ENCODE measurements around the gene TP53I11. TPM values are rescaled to one million over a fixed set of nuclear protein-coding genes. Genes with fewer than 3 reads are reported as not detected.

TP53I11 gene
- total RNA-seq, 1 donor from 2014 or later, result 6.8 TPM

- no peak overlapping the region for H3K4me3 ChIP-seq (ENCODE audit: low read length in 3 of 3)
- no peak overlapping the region for H3K27ac ChIP-seq (ENCODE audit: low read depth, low read length)
These were observed 8.4 kb downstream of the TP53I11 start for GRCh38 chr11:44942029-44942955.

GRCh38 chr11:44941259-44942021 is 9.2 kb downstream of the TP53I11 start:
- Histone ChIP-seq H3K9me3 (ENCODE audit: control insufficient read depth in 3 of 3, low read length in 3 of 3) (no peaks in the 10 kb centered on the region), H3K27me3 (ENCODE audit: control insufficient read depth in 3 of 3, insufficient read depth in 3 of 3, low read length in 3 of 3) (no peaks in the 10 kb centered on the region), H3K36me3 (ENCODE audit: control insufficient read depth in 3 of 3, insufficient read depth in 3 of 3, low read length in 3 of 3) (peaks cover 0 to 5% (median 0%) of the 10 kb centered on the region in 3 donors), H3K9ac (ENCODE audit: low read depth in 1 of 3, low read length in 3 of 3) (peak overlapping the region in 1 of 3 donors; percentile 8), H3K27ac (ENCODE audit: low read depth, low read length) (no peak overlapping the region), H3K4me3 (ENCODE audit: low read length in 3 of 3) (no peak overlapping the region), H3K4me1 (ENCODE audit: control insufficient read depth in 3 of 3, insufficient read depth in 3 of 3, low read length in 3 of 3) (peaks cover 39 to 64% (median 59%) of the 10 kb centered on the region in 3 donors)

More at GRCh38 chr11:44942029-44942955, 8.4 kb downstream of the TP53I11 start:
- Histone ChIP-seq H3K4me1 (ENCODE audit: control insufficient read depth in 3 of 3, insufficient read depth in 3 of 3, low read length in 3 of 3) (peaks cover 45 to 72% (median 67%) of the 10 kb centered on the region in 3 donors), H3K9me3 (ENCODE audit: control insufficient read depth in 3 of 3, low read length in 3 of 3) (no peaks in the 10 kb centered on the region), H3K36me3 (ENCODE audit: control insufficient read depth in 3 of 3, insufficient read depth in 3 of 3, low read length in 3 of 3) (peaks cover 0 to 5% (median 0%) of the 10 kb centered on the region in 3 donors), H3K27me3 (ENCODE audit: control insufficient read depth in 3 of 3, insufficient read depth in 3 of 3, low read length in 3 of 3) (no peaks in the 10 kb centered on the region), H3K9ac (ENCODE audit: low read depth in 1 of 3, low read length in 3 of 3) (no peak overlapping the region)

DNA sequence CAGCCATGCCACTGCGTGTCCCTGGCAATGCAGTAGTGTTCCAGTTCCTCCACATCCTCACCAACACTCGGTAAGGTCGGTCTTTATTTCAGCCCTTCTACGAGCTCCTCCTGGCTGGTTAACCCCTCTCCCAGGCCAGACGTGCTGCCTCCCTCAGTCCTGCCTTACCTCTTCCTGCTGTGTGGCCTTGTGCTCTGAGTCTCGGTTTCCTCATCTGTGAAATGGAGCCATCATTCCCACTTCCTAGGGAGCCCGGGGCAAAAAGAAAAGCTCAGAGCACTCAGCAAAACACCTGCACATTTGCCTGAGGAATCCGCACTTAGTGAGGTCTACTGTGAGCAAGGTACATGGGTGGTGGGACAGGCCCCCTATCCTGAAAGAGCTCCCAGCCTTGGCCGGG is 9.8 kb downstream of the TP53I11 start:
- peaks cover 33 to 60% (median 53%) of the 10 kb centered on the region in 3 donors for H3K4me1 ChIP-seq (ENCODE audit: control insufficient read depth in 3 of 3, insufficient read depth in 3 of 3, low read length in 3 of 3)
- no peak overlapping the region for H3K27ac ChIP-seq (ENCODE audit: low read depth, low read length)
- H3K27me3 ChIP-seq (ENCODE audit: control insufficient read depth in 3 of 3, insufficient read depth in 3 of 3, low read length in 3 of 3), result no peaks in the 10 kb centered on the region

GRCh38 chr11:44940404-44940803 is 10.3 kb downstream of the TP53I11 start:
- H3K27me3 ChIP-seq (ENCODE audit: control insufficient read depth in 3 of 3, insufficient read depth in 3 of 3, low read length in 3 of 3), result no peaks in the 10 kb centered on the region
- no peak overlapping the region for H3K4me3 ChIP-seq (ENCODE audit: low read length in 3 of 3)
- H3K9ac ChIP-seq (ENCODE audit: low read depth in 1 of 3, low read length in 3 of 3), result no peak overlapping the region
- no peak overlapping the region for H3K27ac ChIP-seq (ENCODE audit: low read depth, low read length)
- peaks cover 0 to 5% (median 0%) of the 10 kb centered on the region in 3 donors for H3K36me3 ChIP-seq (ENCODE audit: control insufficient read depth in 3 of 3, insufficient read depth in 3 of 3, low read length in 3 of 3)
- no peaks in the 10 kb centered on the region for H3K9me3 ChIP-seq (ENCODE audit: control insufficient read depth in 3 of 3, low read length in 3 of 3)
- H3K4me1 ChIP-seq (ENCODE audit: control insufficient read depth in 3 of 3, insufficient read depth in 3 of 3, low read length in 3 of 3), result peaks cover 28 to 55% (median 49%) of the 10 kb centered on the region in 3 donors

More for the DNA sequence above, 9.8 kb downstream of the TP53I11 start:
- peaks cover 0 to 5% (median 0%) of the 10 kb centered on the region in 3 donors for H3K36me3 ChIP-seq (ENCODE audit: control insufficient read depth in 3 of 3, insufficient read depth in 3 of 3, low read length in 3 of 3)
- H3K9ac ChIP-seq (ENCODE audit: low read depth in 1 of 3, low read length in 3 of 3), result no peak overlapping the region
- no peaks in the 10 kb centered on the region for H3K9me3 ChIP-seq (ENCODE audit: control insufficient read depth in 3 of 3, low read length in 3 of 3)
- no peak overlapping the region for H3K4me3 ChIP-seq (ENCODE audit: low read length in 3 of 3)

- H3K9ac ChIP-seq (ENCODE audit: low read depth in 1 of 3, low read length in 3 of 3), result no peak overlapping the region
- peaks cover 27 to 50% (median 46%) of the 10 kb centered on the region in 3 donors for H3K4me1 ChIP-seq (ENCODE audit: control insufficient read depth in 3 of 3, insufficient read depth in 3 of 3, low read length in 3 of 3)
- no peaks in the 10 kb centered on the region for H3K27me3 ChIP-seq (ENCODE audit: control insufficient read depth in 3 of 3, insufficient read depth in 3 of 3, low read length in 3 of 3)
- H3K36me3 ChIP-seq (ENCODE audit: control insufficient read depth in 3 of 3, insufficient read depth in 3 of 3, low read length in 3 of 3), result peaks cover 2 to 7% (median 4%) of the 10 kb centered on the region in 3 donors
- H3K9me3 ChIP-seq (ENCODE audit: control insufficient read depth in 3 of 3, low read length in 3 of 3), result no peaks in the 10 kb centered on the region
- no peak overlapping the region for H3K27ac ChIP-seq (ENCODE audit: low read depth, low read length)
- H3K4me3 ChIP-seq (ENCODE audit: low read length in 3 of 3), result no peak overlapping the region
These were observed 10.8 kb downstream of the TP53I11 start for GRCh38 chr11:44939673-44940395.

- H3K4me1 ChIP-seq (ENCODE audit: control insufficient read depth in 3 of 3, insufficient read depth in 3 of 3, low read length in 3 of 3), result peaks cover 24 to 42% (median 41%) of the 10 kb centered on the region in 3 donors
- H3K36me3 ChIP-seq (ENCODE audit: control insufficient read depth in 3 of 3, insufficient read depth in 3 of 3, low read length in 3 of 3), result peaks cover 4 to 12% (median 4%) of the 10 kb centered on the region in 3 donors
- no peak overlapping the region for H3K27ac ChIP-seq (ENCODE audit: low read depth, low read length)
- H3K9ac ChIP-seq (ENCODE audit: low read depth in 1 of 3, low read length in 3 of 3), result no peak overlapping the region
- H3K4me3 ChIP-seq (ENCODE audit: low read length in 3 of 3), result no peak overlapping the region
- no peaks in the 10 kb centered on the region for H3K9me3 ChIP-seq (ENCODE audit: control insufficient read depth in 3 of 3, low read length in 3 of 3)
- H3K27me3 ChIP-seq (ENCODE audit: control insufficient read depth in 3 of 3, insufficient read depth in 3 of 3, low read length in 3 of 3), result peaks cover 0 to 4% (median 0%) of the 10 kb centered on the region in 3 donors
These were observed 12.5 kb downstream of the TP53I11 start for GRCh38 chr11:44938066-44938691.

DNA sequence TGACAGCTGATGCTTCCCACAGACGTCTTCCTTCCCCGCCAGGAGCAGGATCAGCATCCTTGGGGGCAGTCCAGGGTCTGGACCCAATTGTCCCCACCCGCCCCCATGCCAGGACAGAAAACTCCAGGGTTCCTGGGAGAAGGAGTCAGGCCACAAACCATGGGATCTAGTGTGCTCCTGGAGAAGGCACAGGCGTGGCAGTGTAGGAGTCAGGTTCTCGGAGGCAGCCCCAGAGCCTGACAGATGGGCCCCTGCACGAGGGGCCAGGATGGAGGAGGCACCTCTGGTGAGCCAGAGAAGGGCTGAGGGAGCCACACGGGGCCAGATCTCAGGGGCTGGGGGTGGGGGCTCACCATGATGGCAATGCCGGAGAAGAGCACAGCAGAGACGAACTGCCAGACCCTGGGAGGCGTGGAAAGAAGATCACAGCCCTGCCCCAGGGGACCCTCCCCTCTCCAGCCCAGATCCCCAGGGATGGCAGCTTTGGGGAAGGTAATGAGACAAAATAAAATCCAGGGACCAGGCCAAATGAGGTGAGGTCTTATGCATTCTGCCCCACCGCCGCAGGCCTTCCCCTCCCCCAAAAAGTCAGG is 13.6 kb downstream of the TP53I11 start:
- no peak overlapping the region for H3K27ac ChIP-seq (ENCODE audit: low read depth, low read length)
- no peaks in the 10 kb centered on the region for H3K9me3 ChIP-seq (ENCODE audit: control insufficient read depth in 3 of 3, low read length in 3 of 3)
- peaks cover 0 to 4% (median 0%) of the 10 kb centered on the region in 3 donors for H3K27me3 ChIP-seq (ENCODE audit: control insufficient read depth in 3 of 3, insufficient read depth in 3 of 3, low read length in 3 of 3)
- H3K4me3 ChIP-seq (ENCODE audit: low read length in 3 of 3), result no peak overlapping the region
- no peak overlapping the region for H3K9ac ChIP-seq (ENCODE audit: low read depth in 1 of 3, low read length in 3 of 3)
- H3K4me1 ChIP-seq (ENCODE audit: control insufficient read depth in 3 of 3, insufficient read depth in 3 of 3, low read length in 3 of 3), result peaks cover 19 to 31% (median 31%) of the 10 kb centered on the region in 3 donors
- H3K36me3 ChIP-seq (ENCODE audit: control insufficient read depth in 3 of 3, insufficient read depth in 3 of 3, low read length in 3 of 3), result peaks cover 4 to 12% (median 4%) of the 10 kb centered on the region in 3 donors

DNA sequence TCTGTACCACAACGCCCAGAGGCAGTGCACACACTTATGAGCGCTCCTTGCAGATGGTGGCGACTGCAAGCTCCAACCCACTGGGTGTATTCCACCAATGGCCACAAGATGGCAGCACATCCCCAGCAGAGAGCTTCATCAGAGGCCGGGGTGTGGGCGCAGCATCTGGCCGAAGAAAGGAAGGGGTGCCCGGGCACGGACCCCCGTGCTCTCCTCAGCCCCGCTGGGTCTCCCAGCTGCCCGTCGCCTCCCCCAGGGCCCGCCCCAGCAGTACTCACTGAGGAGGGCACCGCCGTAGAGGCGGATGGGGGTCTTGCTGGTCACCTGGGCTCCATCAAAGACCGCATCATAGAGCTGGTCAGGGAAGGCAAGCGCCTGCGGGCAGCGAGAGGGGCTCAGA is 14.2 kb downstream of the TP53I11 start:
- Histone ChIP-seq H3K27ac (ENCODE audit: low read depth, low read length) (no peak overlapping the region), H3K4me1 (ENCODE audit: control insufficient read depth in 3 of 3, insufficient read depth in 3 of 3, low read length in 3 of 3) (peaks cover 16 to 26% (median 26%) of the 10 kb centered on the region in 3 donors), H3K36me3 (ENCODE audit: control insufficient read depth in 3 of 3, insufficient read depth in 3 of 3, low read length in 3 of 3) (peaks cover 4 to 12% (median 4%) of the 10 kb centered on the region in 3 donors), H3K9me3 (ENCODE audit: control insufficient read depth in 3 of 3, low read length in 3 of 3) (no peaks in the 10 kb centered on the region), H3K9ac (ENCODE audit: low read depth in 1 of 3, low read length in 3 of 3) (no peak overlapping the region), H3K4me3 (ENCODE audit: low read length in 3 of 3) (no peak overlapping the region), H3K27me3 (ENCODE audit: control insufficient read depth in 3 of 3, insufficient read depth in 3 of 3, low read length in 3 of 3) (peaks cover 0 to 4% (median 0%) of the 10 kb centered on the region in 3 donors)

Data from skeletal muscle tissue (tissue), 4 donors.